Ectodermal cell (in vitro differentiated cells): Measurements from ENCODE around the gene PLSCR5.

Source experiments
- H3K27ac ChIP-seq: 2 replicates; pipeline ENCODE4 v1.7.0; 2013; ENCODE audit warnings: mild to moderate bottlenecking, low read depth, low read length; ENCODE audit not compliant: insufficient read depth, poor library complexity, severe bottlenecking
- H3K27me3 ChIP-seq: 2 replicates; pipeline ENCODE4 v1.7.0; 2013; ENCODE audit warnings: mild to moderate bottlenecking, low read length; ENCODE audit not compliant: insufficient read depth, control insufficient read depth, poor library complexity, severe bottlenecking
- H3K36me3 ChIP-seq: one replicate; pipeline ENCODE4 v1.7.0; 2013; ENCODE audit warnings: low read length; ENCODE audit not compliant: control insufficient read depth, insufficient read depth
- H3K4me1 ChIP-seq: one replicate; pipeline ENCODE4 v1.7.0; 2013; ENCODE audit warnings: low read length; ENCODE audit not compliant: control insufficient read depth, insufficient read depth
- H3K4me3 ChIP-seq: 2 replicates; pipeline ENCODE4 v1.7.0; 2013; ENCODE audit warnings: low read depth, low read length, control low read depth; ENCODE audit not compliant: insufficient read depth
- H3K9me3 ChIP-seq: 2 replicates; pipeline ENCODE4 v1.7.0; 2013; ENCODE audit warnings: mild to moderate bottlenecking, low read length, moderate library complexity; ENCODE audit not compliant: control insufficient read depth
- WGBS, 2 experiments: methylation state at CpG; one replicate each; pipeline ENCODE4 v1.1.7; 2013; ENCODE audit warnings: missing lambda C conversion rate in 2 of 2; 5-methylcytosine and 5-hydroxymethylcytosine counted together

PLSCR5 gene

DNA sequence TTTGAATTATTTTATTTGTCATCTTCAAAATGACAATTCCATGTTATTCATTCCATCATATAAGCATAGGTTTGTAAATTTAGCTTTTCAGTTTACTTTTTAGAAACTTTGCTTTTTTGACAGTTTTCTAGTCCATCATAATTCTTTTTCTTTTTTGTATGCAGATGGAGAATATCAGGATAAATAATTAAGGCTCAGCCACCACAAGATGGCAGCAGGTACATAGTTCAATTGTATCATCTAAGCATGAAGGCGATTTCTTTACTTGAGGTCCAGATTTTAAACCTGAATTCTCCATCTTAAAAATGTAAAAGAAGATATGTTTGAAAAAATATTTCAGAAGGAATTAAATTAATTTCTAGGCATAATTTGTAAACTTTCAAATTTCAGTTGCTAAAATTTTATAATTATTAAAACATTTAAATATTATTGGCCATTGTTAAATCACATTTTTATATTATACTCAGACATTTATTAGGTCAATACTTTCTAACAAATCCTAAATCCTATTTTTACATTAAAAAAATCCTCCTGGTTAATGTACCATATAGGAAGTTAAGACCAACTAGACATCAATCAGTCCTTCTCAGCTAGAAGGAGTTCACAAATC, 15.1 kb downstream of the PLSCR5 start:
- no peaks in the 10 kb centered on the region for H3K27me3 ChIP-seq
- 30% methylated on average over 1 of the region's 1 CpG; no CpG with 5 or more reads in 1 of the 2 experiments for WGBS, 2 experiments
- no peaks in the 10 kb centered on the region for H3K4me1 ChIP-seq
- H3K36me3 ChIP-seq = no peaks in the 10 kb centered on the region
- H3K4me3 ChIP-seq = no peak overlapping the region
- H3K9me3 ChIP-seq = no peaks in the 10 kb centered on the region
- no peak overlapping the region for H3K27ac ChIP-seq

DNA sequence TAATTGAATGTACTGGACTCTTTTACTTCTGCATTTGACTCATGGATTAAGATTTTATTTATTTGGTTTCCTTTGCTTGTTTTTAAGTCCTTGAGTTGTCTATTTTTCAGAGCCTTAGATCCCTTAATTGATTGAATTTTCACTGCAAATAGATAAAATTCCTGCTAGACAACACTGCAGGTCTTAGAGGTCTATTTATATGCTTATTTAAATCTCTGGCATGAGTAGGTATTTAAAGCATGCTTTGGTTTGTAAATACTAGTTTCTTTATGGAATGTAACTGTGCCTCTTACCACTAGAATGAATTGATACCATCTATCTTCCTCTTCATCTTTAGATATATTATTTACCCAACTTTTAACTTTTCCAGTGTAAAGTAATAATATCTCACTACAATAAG, 20.0 kb downstream of the PLSCR5 start:
- Histone ChIP-seq H3K36me3 (no peaks in the 10 kb centered on the region), H3K27ac (no peak overlapping the region), H3K4me1 (no peaks in the 10 kb centered on the region), H3K9me3 (no peaks in the 10 kb centered on the region), H3K27me3 (no peaks in the 10 kb centered on the region), H3K4me3 (no peak overlapping the region)

DNA sequence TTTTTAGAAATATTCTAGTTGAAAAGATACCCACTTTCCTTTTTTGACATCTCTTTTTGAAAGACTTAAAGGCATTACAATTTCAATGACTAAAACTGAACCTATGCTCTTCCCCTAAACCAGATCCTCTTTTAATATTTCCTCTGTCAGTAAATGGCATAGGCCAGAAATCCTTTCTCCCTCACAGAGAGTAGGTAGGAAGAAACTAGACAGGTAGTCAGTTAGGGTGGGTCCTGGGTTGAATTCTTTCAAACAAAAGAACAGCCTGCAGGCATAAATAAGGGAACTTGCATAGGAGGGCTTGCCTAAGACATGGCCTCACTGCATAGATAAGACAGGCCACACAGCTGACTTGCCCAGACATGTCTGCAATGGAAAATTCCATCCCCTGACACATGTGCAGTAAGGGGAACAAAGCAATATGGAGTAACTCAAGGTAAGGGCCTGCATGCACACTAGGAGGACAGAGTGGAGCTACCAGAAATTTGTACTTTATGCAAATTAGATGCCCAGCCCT, 23.1 kb downstream of the PLSCR5 start:
- Histone ChIP-seq H3K4me3 (no peak overlapping the region), H3K36me3 (no peaks in the 10 kb centered on the region), H3K9me3 (no peaks in the 10 kb centered on the region), H3K27ac (no peak overlapping the region), H3K27me3 (no peaks in the 10 kb centered on the region), H3K4me1 (no peaks in the 10 kb centered on the region)

DNA sequence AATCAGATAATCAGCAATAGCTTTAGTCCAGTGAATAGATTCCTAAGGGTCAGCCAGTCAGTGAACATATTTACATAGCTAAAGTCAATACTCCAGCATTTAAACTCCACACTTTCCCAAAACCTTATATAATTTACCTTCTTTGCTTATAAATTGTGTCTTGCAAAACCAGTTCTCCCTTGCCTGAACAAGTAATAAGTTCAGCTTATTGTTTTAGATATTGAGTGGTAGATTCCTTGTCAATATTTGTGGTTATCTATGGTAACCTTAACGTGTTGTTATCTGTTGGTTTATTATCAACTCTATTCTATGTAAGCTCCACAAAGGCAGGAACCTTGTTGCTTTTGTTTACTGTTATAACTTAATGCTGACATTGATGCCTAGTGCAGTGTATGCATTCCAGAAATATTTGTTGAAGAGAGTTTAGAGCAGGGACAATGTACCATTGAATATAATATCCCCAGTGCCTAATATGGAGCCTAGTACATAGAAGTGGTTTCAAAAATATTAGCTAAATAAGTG, 24.0 kb downstream of the PLSCR5 start:
- WGBS, 2 experiments = 86 to 100% methylated on average over 1 of the region's 1 CpG
- Histone ChIP-seq H3K4me1 (no peaks in the 10 kb centered on the region), H3K4me3 (no peak overlapping the region)

DNA sequence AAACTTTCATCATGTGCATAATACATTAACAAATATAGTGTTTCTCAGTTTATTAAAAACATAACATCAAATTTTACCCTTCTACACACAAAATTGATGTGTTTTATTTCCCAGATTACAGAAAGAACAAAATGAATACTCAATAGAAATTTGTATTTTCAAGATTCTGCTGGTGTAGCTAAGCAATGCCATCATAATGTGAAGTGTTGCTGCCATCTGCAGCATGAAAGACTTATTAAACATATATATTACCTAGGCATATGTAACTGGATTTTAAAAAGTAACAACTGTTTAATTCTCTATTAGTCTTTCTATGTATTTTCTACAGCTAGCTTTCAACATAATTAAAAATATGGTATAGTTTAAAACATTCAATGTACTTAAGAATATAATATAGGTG, 27.5 kb downstream of the PLSCR5 start:
- no peaks in the 10 kb centered on the region for H3K36me3 ChIP-seq
- no peak overlapping the region for H3K4me3 ChIP-seq
- no peaks in the 10 kb centered on the region for H3K27me3 ChIP-seq
- H3K9me3 ChIP-seq = no peaks in the 10 kb centered on the region
- no peak overlapping the region for H3K27ac ChIP-seq
- H3K4me1 ChIP-seq = no peaks in the 10 kb centered on the region

More for the DNA sequence above, 24.0 kb downstream of the PLSCR5 start:
- Histone ChIP-seq H3K27me3 (no peaks in the 10 kb centered on the region), H3K36me3 (no peaks in the 10 kb centered on the region), H3K27ac (no peak overlapping the region), H3K9me3 (no peaks in the 10 kb centered on the region)

DNA sequence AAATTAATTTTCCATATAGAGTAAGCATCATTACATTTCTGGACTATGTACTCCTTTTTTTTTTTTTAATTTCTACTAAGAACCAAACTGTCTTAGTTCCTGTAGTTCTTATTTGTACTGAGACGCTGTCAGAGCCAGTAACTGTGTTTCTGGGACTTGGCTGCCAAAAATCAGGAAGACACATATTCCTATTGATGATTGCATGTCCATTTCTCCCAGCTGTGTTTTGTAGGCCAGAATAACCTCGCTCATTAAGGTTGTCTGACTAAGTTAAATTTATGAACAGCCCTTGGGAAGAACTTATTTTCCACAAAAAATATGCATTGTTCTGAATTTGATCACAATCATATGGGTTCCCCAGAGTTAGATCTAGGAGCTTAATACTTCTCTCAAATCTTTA, 29.5 kb downstream of the PLSCR5 start:
- Histone ChIP-seq H3K27me3 (no peaks in the 10 kb centered on the region), H3K36me3 (no peaks in the 10 kb centered on the region), H3K4me3 (no peak overlapping the region), H3K27ac (no peak overlapping the region), H3K4me1 (no peaks in the 10 kb centered on the region), H3K9me3 (no peaks in the 10 kb centered on the region)
- 85 to 96% methylated on average over 2 of the region's 2 CpGs for WGBS, 2 experiments

DNA sequence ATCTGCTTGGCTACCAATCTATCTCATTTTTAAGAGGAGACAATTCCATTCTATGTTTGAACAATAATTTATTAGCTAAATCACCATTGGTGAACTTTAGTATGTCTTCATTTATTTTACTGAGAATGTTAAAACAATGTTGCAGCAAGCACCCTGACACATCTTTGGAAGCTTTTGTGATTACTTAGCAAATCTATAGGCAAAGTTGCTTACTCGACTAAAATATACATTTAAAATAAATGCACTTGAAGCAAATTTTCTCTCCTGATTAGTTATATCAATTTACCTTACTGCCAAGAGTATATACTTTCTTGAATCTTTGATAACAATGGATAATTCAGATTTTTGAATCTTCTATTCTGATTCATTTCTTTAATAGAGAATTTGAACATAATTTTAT, 31.0 kb downstream of the PLSCR5 start:
- Histone ChIP-seq H3K4me3 (no peak overlapping the region), H3K27ac (no peak overlapping the region), H3K36me3 (no peaks in the 10 kb centered on the region), H3K4me1 (no peaks in the 10 kb centered on the region), H3K27me3 (no peaks in the 10 kb centered on the region), H3K9me3 (no peaks in the 10 kb centered on the region)
- 100% methylated on average over 1 of the region's 1 CpG; no CpG with 5 or more reads in 1 of the 2 experiments for WGBS, 2 experiments

DNA sequence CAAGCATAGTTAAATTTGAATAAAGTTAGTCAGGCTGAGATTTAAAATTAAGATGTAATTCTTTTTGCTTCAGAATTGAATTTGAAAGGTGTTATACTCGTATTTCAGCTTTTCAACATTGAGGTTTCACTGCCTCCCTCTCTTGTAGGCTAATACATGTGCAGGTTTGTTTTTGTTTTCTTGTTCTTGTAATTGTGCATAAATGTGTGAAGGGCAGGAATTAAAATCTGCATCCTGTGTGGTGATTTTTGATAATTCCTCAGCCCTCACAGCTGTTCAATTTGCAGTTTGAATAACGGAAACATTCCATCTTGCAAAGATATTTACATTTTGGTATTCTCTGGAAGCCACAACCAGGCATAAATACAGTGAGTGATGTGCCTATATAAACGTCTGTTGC, 35.8 kb downstream of the PLSCR5 start:
- no peaks in the 10 kb centered on the region for H3K36me3 ChIP-seq
- no peaks in the 10 kb centered on the region for H3K9me3 ChIP-seq
- WGBS, 2 experiments = 90 to 92% methylated on average over 3 of the region's 3 CpGs
- no peaks in the 10 kb centered on the region for H3K27me3 ChIP-seq
- no peak overlapping the region for H3K27ac ChIP-seq
- H3K4me3 ChIP-seq = no peak overlapping the region
- H3K4me1 ChIP-seq = no peaks in the 10 kb centered on the region

DNA sequence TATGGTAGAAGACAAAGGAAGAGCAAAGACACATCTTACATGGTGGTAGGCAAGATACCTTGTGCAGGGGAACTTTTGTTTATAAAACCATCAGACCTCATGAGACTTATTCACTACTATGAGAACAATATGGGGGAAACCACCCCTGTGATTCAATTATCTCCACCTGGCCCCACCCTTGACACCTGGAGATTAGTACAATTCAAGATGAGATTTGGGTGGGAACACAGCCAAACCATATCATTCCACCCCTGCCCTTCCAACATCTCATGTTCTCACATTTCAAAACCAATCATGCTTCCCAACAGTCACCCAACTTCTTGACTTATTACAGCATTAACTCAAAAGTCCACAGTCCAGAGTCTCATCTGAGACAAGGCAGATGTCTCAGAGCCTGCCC, 39.0 kb downstream of the PLSCR5 start:
- Histone ChIP-seq H3K4me1 (no peaks in the 10 kb centered on the region), H3K36me3 (no peaks in the 10 kb centered on the region)

DNA sequence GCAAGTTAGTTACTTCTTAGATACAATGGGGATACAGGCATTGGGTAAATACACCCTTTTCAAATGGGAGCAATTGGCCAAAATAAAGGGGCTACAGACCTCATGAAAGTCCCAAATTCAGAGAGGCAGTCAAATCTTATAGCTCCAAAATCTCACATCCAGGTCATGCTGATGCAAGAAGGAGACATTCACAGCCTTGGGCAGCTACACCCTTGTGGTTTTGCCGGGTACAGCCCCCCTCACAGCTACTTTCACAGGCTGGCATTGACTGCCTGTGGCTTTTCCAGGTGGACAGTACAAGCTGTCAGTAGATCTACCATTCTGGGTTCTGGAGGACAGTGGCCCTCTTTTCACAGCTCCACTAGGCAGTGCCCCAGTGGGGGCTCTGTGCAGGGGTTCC, 43.3 kb downstream of the PLSCR5 start:
- Histone ChIP-seq H3K27ac (no peak overlapping the region), H3K9me3 (no peaks in the 10 kb centered on the region), H3K27me3 (no peaks in the 10 kb centered on the region), H3K4me3 (no peak overlapping the region), H3K36me3 (no peaks in the 10 kb centered on the region), H3K4me1 (no peaks in the 10 kb centered on the region)
- 89 to 96% methylated on average over 1 of the region's 1 CpG for WGBS, 2 experiments

More for the DNA sequence above, 39.0 kb downstream of the PLSCR5 start:
- Histone ChIP-seq H3K27ac (no peak overlapping the region), H3K4me3 (no peak overlapping the region), H3K9me3 (no peaks in the 10 kb centered on the region), H3K27me3 (no peaks in the 10 kb centered on the region)

DNA sequence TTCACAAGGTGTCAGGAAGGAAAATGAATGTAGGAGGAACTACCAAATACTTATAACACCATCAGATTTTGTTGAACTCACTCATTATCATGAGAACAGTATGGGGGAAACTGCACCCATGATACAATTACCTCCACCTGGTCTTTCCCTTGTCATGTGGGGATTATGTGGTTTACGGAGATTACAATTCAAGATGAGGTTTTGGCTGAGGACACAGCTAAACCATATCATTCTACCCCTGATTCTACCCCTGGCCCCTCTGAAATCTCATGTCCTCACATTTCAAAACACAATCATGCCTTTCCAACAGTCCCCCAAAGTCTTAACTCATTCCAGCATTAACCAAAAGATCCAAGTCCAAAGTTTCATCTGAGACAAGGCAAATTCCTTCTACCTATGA, 43.7 kb downstream of the PLSCR5 start:
- Histone ChIP-seq H3K27me3 (no peaks in the 10 kb centered on the region), H3K9me3 (no peaks in the 10 kb centered on the region), H3K27ac (no peak overlapping the region), H3K4me3 (no peak overlapping the region), H3K4me1 (no peaks in the 10 kb centered on the region), H3K36me3 (no peaks in the 10 kb centered on the region)
- 75 to 89% methylated on average over 1 of the region's 1 CpG for WGBS, 2 experiments
